ENCODE measurements around the gene CDK14.

The CDK14 gene

GRCh38 chr7:91041141-91041540 is 445.0 kb downstream of the CDK14 start:
- no peaks in the 10 kb centered on the region for H3K4me1 ChIP-seq (ENCODE audit: insufficient read depth, low read length)
- no peak for TF ChIP-seq CTCF (IDR thresholded peaks at IDR 0.05; ENCODE audit: borderline replicate concordance, extremely low read depth, low read length, poor library complexity, severe bottlenecking)
- no peak for TF ChIP-seq EZH2 (IDR thresholded peaks at IDR 0.05; ENCODE audit: borderline replicate concordance, low read depth, low read length, severe bottlenecking)
- no peak overlapping the region for H3K27ac ChIP-seq (ENCODE audit: low read length)
- no peaks in the 10 kb centered on the region for H3K27me3 ChIP-seq (ENCODE audit: insufficient read depth, low read length, poor library complexity)
- DNase-seq (no peak), ATAC-seq (ENCODE audit: insufficient read depth, low read depth) (no peak)
- H3K79me2 ChIP-seq (ENCODE audit: insufficient read depth, low read length), result no peaks in the 10 kb centered on the region
- no peaks in the 10 kb centered on the region for H3K9me3 ChIP-seq (ENCODE audit: insufficient read depth, low read length, severe bottlenecking)
- no peaks in the 10 kb centered on the region for H4K20me1 ChIP-seq (ENCODE audit: insufficient read depth, low read length)
- H3K4me2 ChIP-seq (ENCODE audit: insufficient read depth, low read length), result no peak overlapping the region
- no peaks in the 10 kb centered on the region for H3K36me3 ChIP-seq (ENCODE audit: insufficient read depth, low read length)
- H2AFZ ChIP-seq (ENCODE audit: low read depth, low read length), result no peak overlapping the region
- H3K4me3 ChIP-seq (ENCODE audit: low read depth in 1 of 2, low read length in 2 of 2), result no peak overlapping the region
- no peak overlapping the region for H3K9ac ChIP-seq (ENCODE audit: low read depth, low read length)

GRCh38 chr7:91041901-91042484 is 445.9 kb downstream of the CDK14 start:
- no peak for ATAC-seq (ENCODE audit: insufficient read depth, low read depth)
- no peaks in the 10 kb centered on the region for H3K27me3 ChIP-seq (ENCODE audit: insufficient read depth, low read length, poor library complexity)
- H3K4me3 ChIP-seq (ENCODE audit: low read depth in 1 of 2, low read length in 2 of 2), result no peak overlapping the region
- no peak overlapping the region for H3K4me2 ChIP-seq (ENCODE audit: insufficient read depth, low read length)
- no peak overlapping the region for H2AFZ ChIP-seq (ENCODE audit: low read depth, low read length)
- no peak for DNase-seq
- no peaks in the 10 kb centered on the region for H4K20me1 ChIP-seq (ENCODE audit: insufficient read depth, low read length)
- TF ChIP-seq EZH2 (IDR thresholded peaks at IDR 0.05; ENCODE audit: borderline replicate concordance, low read depth, low read length, severe bottlenecking) (no peak), CTCF (IDR thresholded peaks at IDR 0.05; ENCODE audit: borderline replicate concordance, extremely low read depth, low read length, poor library complexity, severe bottlenecking) (no peak)
- H3K27ac ChIP-seq (ENCODE audit: low read length), result no peak overlapping the region
- no peaks in the 10 kb centered on the region for H3K36me3 ChIP-seq (ENCODE audit: insufficient read depth, low read length)
- H3K9me3 ChIP-seq (ENCODE audit: insufficient read depth, low read length, severe bottlenecking), result no peaks in the 10 kb centered on the region
- no peak overlapping the region for H3K9ac ChIP-seq (ENCODE audit: low read depth, low read length)
- no peaks in the 10 kb centered on the region for H3K4me1 ChIP-seq (ENCODE audit: insufficient read depth, low read length)
- no peaks in the 10 kb centered on the region for H3K79me2 ChIP-seq (ENCODE audit: insufficient read depth, low read length)

GRCh38 chr7:91043186-91043585 is 447.1 kb downstream of the CDK14 start:
- no peak overlapping the region for H3K9ac ChIP-seq (ENCODE audit: low read depth, low read length)
- H3K79me2 ChIP-seq (ENCODE audit: insufficient read depth, low read length), result no peaks in the 10 kb centered on the region
- no peak overlapping the region for H2AFZ ChIP-seq (ENCODE audit: low read depth, low read length)
- no peaks in the 10 kb centered on the region for H3K27me3 ChIP-seq (ENCODE audit: insufficient read depth, low read length, poor library complexity)
- H3K27ac ChIP-seq (ENCODE audit: low read length), result no peak overlapping the region
- ATAC-seq (ENCODE audit: insufficient read depth, low read depth) (no peak), DNase-seq (no peak)
- H3K4me2 ChIP-seq (ENCODE audit: insufficient read depth, low read length), result no peak overlapping the region
- no peaks in the 10 kb centered on the region for H3K36me3 ChIP-seq (ENCODE audit: insufficient read depth, low read length)
- no peaks in the 10 kb centered on the region for H3K9me3 ChIP-seq (ENCODE audit: insufficient read depth, low read length, severe bottlenecking)
- H3K4me1 ChIP-seq (ENCODE audit: insufficient read depth, low read length), result no peaks in the 10 kb centered on the region
- TF ChIP-seq EZH2 (IDR thresholded peaks at IDR 0.05; ENCODE audit: borderline replicate concordance, low read depth, low read length, severe bottlenecking) (no peak), CTCF (IDR thresholded peaks at IDR 0.05; ENCODE audit: borderline replicate concordance, extremely low read depth, low read length, poor library complexity, severe bottlenecking) (no peak)
- H3K4me3 ChIP-seq (ENCODE audit: low read depth in 1 of 2, low read length in 2 of 2), result no peak overlapping the region
- no peaks in the 10 kb centered on the region for H4K20me1 ChIP-seq (ENCODE audit: insufficient read depth, low read length)

All from DND-41 (cell line).